Aorta (tissue), 4 donors: Measurements from ENCODE around the gene B4GALT3. TPM values are rescaled to one million over a fixed set of nuclear protein-coding genes. Genes with fewer than 3 reads are reported as not detected.

Experiments used
- microRNA-seq, 2 donors: library from miRNA; unstranded; fragments of <30 nt; microRNA quantifications; one replicate each; pipeline ENCODE4 v1.2.0, GENCODE V29; 2020
- polyA plus RNA-seq, 2 donors: library from polyadenylated mRNA; stranded (reverse); fragments of 200-250 nt; gene quantifications; one replicate each; pipeline ENCODE4 v1.2.3, GENCODE V29; 2013
- total RNA-seq, 2 donors: library from RNA; stranded (reverse); fragmentation: NEBNext Ultra II Directional; extraction: Animal tissue kit (Norgen Biotek cat#: 25700); gene quantifications; one replicate each; pipeline ENCODE4 v1.2.1, GENCODE V29; 2021
- donor health status: healthy with polysubstance abuse.
- donor health status: Bipolar disorder and iron deficiency.
- donor health status: DM: no; HTN: no; CAD: no.
- donor health status: DM: yes; HTN: yes; CAD: no.

B4GALT3 gene
- total and polyA plus RNA-seq, 4 donors, result 13.9 to 29.8 (median 24.9) TPM

Small RNA genes within 50 kb of the gene (microRNA-seq; reads per million reads assigned to microRNA genes)
- gene MIR5187, result 0 to 1.8 reads per million in 2 donors

Other genes with a start within 250 kb of the B4GALT3 start
- not detected for gene ITLN2, start 222.7 kb downstream of the B4GALT3 start, total RNA-seq
- gene ITLN2, start 222.7 kb downstream of the B4GALT3 start, polyA plus RNA-seq, result 1 to 10 TPM; 4.5 to 5.5 TPM
- gene F11R, start 156.4 kb downstream of the B4GALT3 start, total RNA-seq, result 10 to 100 TPM; 21.7 to 26.0 TPM
- 1 to 10 TPM; 2.4 to 8.0 TPM for gene F11R, start 156.4 kb downstream of the B4GALT3 start, polyA plus RNA-seq
- gene TSTD1, start 138.5 kb downstream of the B4GALT3 start, total RNA-seq, result 10 to 100 TPM in 1 of 2 donors, 1 to 10 TPM in 1; 9.1 to 12.5 TPM
- gene TSTD1, start 138.5 kb downstream of the B4GALT3 start, polyA plus RNA-seq, result 10 to 100 TPM; 13.2 to 31.9 TPM
- gene USF1, start 131.5 kb downstream of the B4GALT3 start, total RNA-seq, result 10 to 100 TPM; 42.2 to 67.0 TPM
- 100 to 1,000 TPM in 1 of 2 donors, 10 to 100 TPM in 1; 33.8 to 124 TPM for gene USF1, start 131.5 kb downstream of the B4GALT3 start, polyA plus RNA-seq
- gene ARHGAP30, start 107.6 kb downstream of the B4GALT3 start, total RNA-seq, result 10 to 100 TPM; 14.7 to 20.5 TPM
- gene ARHGAP30, start 107.6 kb downstream of the B4GALT3 start, polyA plus RNA-seq, result 10 to 100 TPM in 1 of 2 donors, 1 to 10 TPM in 1; 1.3 to 12.1 TPM
- gene NECTIN4, start 87.9 kb downstream of the B4GALT3 start, total RNA-seq, result under 1 TPM; 0.24 to 0.26 TPM
- not detected for gene NECTIN4, start 87.9 kb downstream of the B4GALT3 start, polyA plus RNA-seq
- gene KLHDC9, start 79.1 kb downstream of the B4GALT3 start, total RNA-seq, result 1 to 10 TPM in 1 of 2 donors, under 1 TPM in 1; 0.78 to 2.5 TPM
- gene KLHDC9, start 79.1 kb downstream of the B4GALT3 start, polyA plus RNA-seq, result 10 to 100 TPM in 1 of 2 donors, 1 to 10 TPM in 1; 7.9 to 14.8 TPM
- gene PFDN2, start 59.5 kb downstream of the B4GALT3 start, total RNA-seq, result 10 to 100 TPM; 36.4 to 42.3 TPM
- 100 to 1,000 TPM in 1 of 2 donors, 10 to 100 TPM in 1; 74.6 to 116 TPM for gene PFDN2, start 59.5 kb downstream of the B4GALT3 start, polyA plus RNA-seq
- gene NIT1, start 59.4 kb downstream of the B4GALT3 start, total RNA-seq, result 10 to 100 TPM; 31.1 to 41.6 TPM
- gene NIT1, start 59.4 kb downstream of the B4GALT3 start, polyA plus RNA-seq, result 10 to 100 TPM; 47.6 to 50.5 TPM
- 10 to 100 TPM; 44.7 to 46.8 TPM for gene DEDD, start 44.8 kb downstream of the B4GALT3 start, total RNA-seq
- 10 to 100 TPM; 25.2 to 39.7 TPM for gene DEDD, start 44.8 kb downstream of the B4GALT3 start, polyA plus RNA-seq
- 10 to 100 TPM; 64.2 to 70.3 TPM for gene UFC1, start 23.5 kb downstream of the B4GALT3 start, total RNA-seq
- 100 to 1,000 TPM; 143 to 184 TPM for gene UFC1, start 23.5 kb downstream of the B4GALT3 start, polyA plus RNA-seq
- gene USP21, start 18.0 kb downstream of the B4GALT3 start, total RNA-seq, result 10 to 100 TPM; 16.4 to 28.1 TPM
- gene USP21, start 18.0 kb downstream of the B4GALT3 start, polyA plus RNA-seq, result 10 to 100 TPM; 15.7 to 24.7 TPM
- gene PPOX, start 11.1 kb downstream of the B4GALT3 start, total RNA-seq, result 10 to 100 TPM; 16.3 to 30.9 TPM
- 100 to 1,000 TPM in 1 of 2 donors, 10 to 100 TPM in 1; 17.0 to 126 TPM for gene PPOX, start 11.1 kb downstream of the B4GALT3 start, polyA plus RNA-seq
- gene ADAMTS4, start 21.5 kb upstream of the B4GALT3 start, total RNA-seq, result 100 to 1,000 TPM in 1 of 2 donors, 10 to 100 TPM in 1; 78.9 to 207 TPM
- 1 to 10 TPM; 1.4 to 6.8 TPM for gene ADAMTS4, start 21.5 kb upstream of the B4GALT3 start, polyA plus RNA-seq
- gene NDUFS2, start 24.9 kb upstream of the B4GALT3 start, total RNA-seq, result 10 to 100 TPM; 55.3 to 63.4 TPM
- gene NDUFS2, start 24.9 kb upstream of the B4GALT3 start, polyA plus RNA-seq, result 10 to 100 TPM; 64.2 to 88.1 TPM
- gene FCER1G, start 37.8 kb upstream of the B4GALT3 start, total RNA-seq, result 10 to 100 TPM; 64.3 to 74.0 TPM
- gene FCER1G, start 37.8 kb upstream of the B4GALT3 start, polyA plus RNA-seq, result 100 to 1,000 TPM in 1 of 2 donors, 10 to 100 TPM in 1; 35.7 to 154 TPM
- gene APOA2, start 46.1 kb upstream of the B4GALT3 start, total RNA-seq, result not detected
- gene APOA2, start 46.1 kb upstream of the B4GALT3 start, polyA plus RNA-seq, result 1 to 10 TPM in 1 of 2 donors, not detected in 1; 1.3 TPM
- gene TOMM40L, start 48.6 kb upstream of the B4GALT3 start, total RNA-seq, result 10 to 100 TPM in 1 of 2 donors, 1 to 10 TPM in 1; 10.0 to 12.9 TPM
- gene TOMM40L, start 48.6 kb upstream of the B4GALT3 start, polyA plus RNA-seq, result 10 to 100 TPM; 10.2 to 11.6 TPM
- gene NR1I3, start 60.7 kb upstream of the B4GALT3 start, total RNA-seq, result not detected
- not detected for gene NR1I3, start 60.7 kb upstream of the B4GALT3 start, polyA plus RNA-seq
- 1 to 10 TPM in 1 of 2 donors, under 1 TPM in 1; 0.69 to 1.2 TPM for gene PCP4L1, start 81.2 kb upstream of the B4GALT3 start, total RNA-seq
- not detected for gene PCP4L1, start 81.2 kb upstream of the B4GALT3 start, polyA plus RNA-seq
- gene MPZ, start 132.5 kb upstream of the B4GALT3 start, total RNA-seq, result 10 to 100 TPM; 11.2 to 19.4 TPM
- gene MPZ, start 132.5 kb upstream of the B4GALT3 start, polyA plus RNA-seq, result 1 to 10 TPM in 1 of 2 donors, not detected in 1; 1.5 TPM
- 100 to 1,000 TPM; 103 to 127 TPM for gene SDHC, start 136.9 kb upstream of the B4GALT3 start, total RNA-seq
- 100 to 1,000 TPM; 117 to 129 TPM for gene SDHC, start 136.9 kb upstream of the B4GALT3 start, polyA plus RNA-seq
- not detected for gene CFAP126, start 190.4 kb upstream of the B4GALT3 start, total RNA-seq
- not detected for gene CFAP126, start 190.4 kb upstream of the B4GALT3 start, polyA plus RNA-seq